IPS-15b (cell line): ENCODE results near the gene FGFR3.
A peak's percentile ranks its signal among the peaks of the same experiment; 100 is the strongest.

ENCODE experiments used
- H3K27me3 ChIP-seq: one replicate; pipeline ENCODE4 v1.6.1; 2013; ENCODE audit warnings: low read length; ENCODE audit not compliant: control insufficient read depth, insufficient read depth
- H3K36me3 ChIP-seq: one replicate; pipeline ENCODE4 v1.6.1; 2013; ENCODE audit warnings: low read length; ENCODE audit not compliant: control insufficient read depth, insufficient read depth
- H3K4me1 ChIP-seq: one replicate; pipeline ENCODE4 v1.6.1; 2013; ENCODE audit warnings: mild to moderate bottlenecking, low read length; ENCODE audit not compliant: control insufficient read depth, insufficient read depth
- H3K4me3 ChIP-seq: one replicate; pipeline ENCODE4 v1.5.1; 2013; ENCODE audit warnings: low read depth, low read length
- H3K9ac ChIP-seq: one replicate; pipeline ENCODE4 v1.6.1; 2013; ENCODE audit warnings: low read depth, mild to moderate bottlenecking, low read length
- H3K9me3 ChIP-seq: one replicate; pipeline ENCODE4 v1.6.1; 2013; ENCODE audit warnings: mild to moderate bottlenecking, low read length; ENCODE audit not compliant: control insufficient read depth, insufficient read depth

The FGFR3 gene

GRCh38 chr4:1792832-1793495 lies at the start of gene FGFR3:
Gene FGFR3 (plus strand): TSS chr4:1793293. CDS start chr4:1793935, 642 bp downstream.
- peaks cover 2% of the 10 kb centered on the region for H3K4me1 ChIP-seq
- peak within 1 kb of the TSS; percentile 45 for H3K4me3 ChIP-seq
- no peaks in the 10 kb centered on the region for H3K9me3 ChIP-seq
- H3K9ac ChIP-seq, result peak within 1 kb of the TSS; percentile 60
- H3K36me3 ChIP-seq, result peaks cover 2% of the 10 kb centered on the region
- peaks cover 24% of the 10 kb centered on the region for H3K27me3 ChIP-seq

- no peak overlapping the region for H3K9ac ChIP-seq
- H3K36me3 ChIP-seq, result peaks cover 53% of the 10 kb centered on the region
- no peaks in the 10 kb centered on the region for H3K27me3 ChIP-seq
- H3K4me1 ChIP-seq, result no peaks in the 10 kb centered on the region
- H3K9me3 ChIP-seq, result peaks cover 2% of the 10 kb centered on the region
- no peak overlapping the region for H3K4me3 ChIP-seq
These were observed 49.5 kb upstream of the FGFR3 start for GRCh38 chr4:1743551-1743950.

GRCh38 chr4:1743975-1744374 lies 49.1 kb upstream of the FGFR3 start:
- no peaks in the 10 kb centered on the region for H3K4me1 ChIP-seq
- no peak overlapping the region for H3K4me3 ChIP-seq
- H3K36me3 ChIP-seq, result peaks cover 50% of the 10 kb centered on the region
- no peak overlapping the region for H3K9ac ChIP-seq
- no peaks in the 10 kb centered on the region for H3K27me3 ChIP-seq
- no peaks in the 10 kb centered on the region for H3K9me3 ChIP-seq

GRCh38 chr4:1744552-1744951 lies 48.5 kb upstream of the FGFR3 start:
- Histone ChIP-seq H3K9ac (no peak overlapping the region), H3K27me3 (no peaks in the 10 kb centered on the region), H3K4me3 (no peak overlapping the region), H3K36me3 (peaks cover 45% of the 10 kb centered on the region), H3K4me1 (no peaks in the 10 kb centered on the region), H3K9me3 (no peaks in the 10 kb centered on the region)

- H3K4me3 ChIP-seq, result no peak overlapping the region
- H3K27me3 ChIP-seq, result no peaks in the 10 kb centered on the region
- H3K9me3 ChIP-seq, result no peaks in the 10 kb centered on the region
- H3K4me1 ChIP-seq, result no peaks in the 10 kb centered on the region
- peaks cover 39% of the 10 kb centered on the region for H3K36me3 ChIP-seq
- no peak overlapping the region for H3K9ac ChIP-seq
These were observed 47.9 kb upstream of the FGFR3 start for GRCh38 chr4:1745165-1745564.

- Histone ChIP-seq H3K9me3 (no peaks in the 10 kb centered on the region), H3K27me3 (no peaks in the 10 kb centered on the region), H3K9ac (no peak overlapping the region), H3K36me3 (peaks cover 34% of the 10 kb centered on the region), H3K4me1 (no peaks in the 10 kb centered on the region), H3K4me3 (no peak overlapping the region)
These were observed 47.4 kb upstream of the FGFR3 start for GRCh38 chr4:1745697-1746096.

- Histone ChIP-seq H3K36me3 (peaks cover 28% of the 10 kb centered on the region), H3K9me3 (no peaks in the 10 kb centered on the region), H3K4me3 (no peak overlapping the region), H3K9ac (no peak overlapping the region), H3K27me3 (no peaks in the 10 kb centered on the region), H3K4me1 (no peaks in the 10 kb centered on the region)
These were observed 46.8 kb upstream of the FGFR3 start for GRCh38 chr4:1746265-1746691.

GRCh38 chr4:1746919-1747602 lies 46.0 kb upstream of the FGFR3 start:
- no peaks in the 10 kb centered on the region for H3K9me3 ChIP-seq
- no peak overlapping the region for H3K9ac ChIP-seq
- H3K27me3 ChIP-seq, result no peaks in the 10 kb centered on the region
- peaks cover 21% of the 10 kb centered on the region for H3K36me3 ChIP-seq
- no peaks in the 10 kb centered on the region for H3K4me1 ChIP-seq
- H3K4me3 ChIP-seq, result no peak overlapping the region

- Histone ChIP-seq H3K4me1 (no peaks in the 10 kb centered on the region), H3K9me3 (no peaks in the 10 kb centered on the region), H3K9ac (no peak overlapping the region), H3K27me3 (no peaks in the 10 kb centered on the region), H3K36me3 (peaks cover 16% of the 10 kb centered on the region), H3K4me3 (no peak overlapping the region)
These were observed 45.5 kb upstream of the FGFR3 start for GRCh38 chr4:1747603-1747967.

- Histone ChIP-seq H3K4me3 (no peak overlapping the region), H3K9me3 (no peaks in the 10 kb centered on the region), H3K27me3 (no peaks in the 10 kb centered on the region), H3K4me1 (no peaks in the 10 kb centered on the region), H3K36me3 (peaks cover 14% of the 10 kb centered on the region), H3K9ac (no peak overlapping the region)
These were observed 44.6 kb upstream of the FGFR3 start for GRCh38 chr4:1748465-1748995.

GRCh38 chr4:1749370-1749769 lies 43.7 kb upstream of the FGFR3 start:
- no peak overlapping the region for H3K4me3 ChIP-seq

GRCh38 chr4:1749826-1750225 lies 43.3 kb upstream of the FGFR3 start:
- H3K4me1 ChIP-seq, result no peaks in the 10 kb centered on the region

More at GRCh38 chr4:1749370-1749769, 43.7 kb upstream of the FGFR3 start:
- Histone ChIP-seq H3K36me3 (peaks cover 6% of the 10 kb centered on the region), H3K4me1 (no peaks in the 10 kb centered on the region), H3K9me3 (no peaks in the 10 kb centered on the region), H3K27me3 (no peaks in the 10 kb centered on the region), H3K9ac (no peak overlapping the region)

More at GRCh38 chr4:1749826-1750225, 43.3 kb upstream of the FGFR3 start:
- no peaks in the 10 kb centered on the region for H3K9me3 ChIP-seq
- no peak overlapping the region for H3K4me3 ChIP-seq
- H3K9ac ChIP-seq, result no peak overlapping the region
- H3K27me3 ChIP-seq, result no peaks in the 10 kb centered on the region
- peaks cover 1% of the 10 kb centered on the region for H3K36me3 ChIP-seq
